Measurements from ENCODE around the gene PRKCQ.

GRCh38 chr10:6622921-6623320 is 42.8 kb upstream of the PRKCQ start:
- TF ChIP-seq CTCF (IDR thresholded peaks at IDR 0.05; ENCODE audit: insufficient read depth, low read length, poor library complexity, severe bottlenecking), result no peak
- no peak for TF ChIP-seq EZH2phosphoT487 (conservative IDR thresholded peaks at IDR 0.05; ENCODE audit: low read length)
